Smooth muscle cell (in vitro differentiated cells): Measurements from ENCODE around the gene UNC93B1. TPM values are rescaled to one million over a fixed set of nuclear protein-coding genes. Genes with fewer than 3 reads are reported as not detected.

ENCODE experiments used
- DNase-seq: peaks from one replicate; lab custom pipeline; 2025; ENCODE audit not compliant: unreplicated experiment; lab: John Stamatoyannopoulos, UW
- H2AFZ ChIP-seq: fragments of 200-600 bp; sonication (generic); 2 replicates; pipeline ENCODE4 v1.6.0; 2016; ENCODE audit warnings: antibody characterized with exemption, low read depth, mild to moderate bottlenecking
- H3F3A ChIP-seq: fragments of 200-600 bp; sonication (generic); 2 replicates; pipeline ENCODE4 v1.6.0; 2017; ENCODE audit warnings: antibody characterized with exemption, low read depth
- H3K27ac ChIP-seq: fragments of 200-600 bp; sonication (generic); 2 replicates; pipeline ENCODE4 v1.5.1; 2016; ENCODE audit warnings: low read depth, mild to moderate bottlenecking
- H3K27me3 ChIP-seq: fragments of 200-600 bp; sonication (generic); 2 replicates; pipeline ENCODE4 v1.6.1; 2016; ENCODE audit warnings: low read depth, mild to moderate bottlenecking
- H3K36me3 ChIP-seq: fragments of 200-600 bp; sonication (generic); 2 replicates; pipeline ENCODE4 v1.5.1; 2016; ENCODE audit warnings: low read depth
- H3K4me1 ChIP-seq: fragments of 200-600 bp; sonication (generic); 2 replicates; pipeline ENCODE4 v1.5.1; 2016; ENCODE audit warnings: low read depth
- H3K4me2 ChIP-seq: fragments of 200-600 bp; sonication (generic); 2 replicates; pipeline ENCODE4 v1.6.0; 2016; ENCODE audit warnings: mild to moderate bottlenecking
- H3K4me3 ChIP-seq: fragments of 200-600 bp; sonication (generic); 2 replicates; pipeline ENCODE4 v1.5.1; 2016; ENCODE audit warnings: mild to moderate bottlenecking
- H3K79me2 ChIP-seq: fragments of 200-600 bp; sonication (generic); 2 replicates; pipeline ENCODE4 v1.6.0; 2016; ENCODE audit warnings: low read depth, mild to moderate bottlenecking
- H3K9ac ChIP-seq: fragments of 200-600 bp; sonication (generic); 2 replicates; pipeline ENCODE4 v1.6.0; 2016; ENCODE audit warnings: low read depth
- H3K9me3 ChIP-seq: fragments of 200-600 bp; sonication (generic); replicated peaks from 2 replicates; pipeline ENCODE4 v1.5.1; 2016; ENCODE audit warnings: low read depth
- H4K20me1 ChIP-seq: fragments of 200-600 bp; sonication (generic); 2 replicates; pipeline ENCODE4 v1.6.0; 2016; ENCODE audit warnings: low read depth
- WGBS: methylation state at CpG from one replicate; pipeline ENCODE4 v1.1.7; 2016; ENCODE audit warnings: low lambda C conversion rate; 5-methylcytosine and 5-hydroxymethylcytosine counted together
- polyA plus RNA-seq: library from polyadenylated mRNA; unstranded; fragments of >200 nt; fragmentation: Nextera tagmentation; extraction: Ambion mirVana; gene quantifications from 2 replicates; pipeline ENCODE4 v1.2.1, GENCODE V29; 2016
- total RNA-seq: library from RNA; depleted of rRNA; stranded (reverse); fragments of >200 nt; gene quantifications from 2 replicates; pipeline ENCODE4 v1.2.3, GENCODE V29; 2014
- TF ChIP-seq, protein P1 (sequence below): fragments of 200-600 bp; sonication (generic); IDR thresholded peaks from 2 replicates; pipeline ENCODE4 v1.5.1; 2017; ENCODE audit warnings: borderline replicate concordance, mild to moderate bottlenecking, antibody characterized with exemption; ENCODE audit not compliant: insufficient read depth, poor library complexity, severe bottlenecking

UNC93B1 gene
- total and polyA plus RNA-seq, 2 experiments from 2014 or later, result 17.5 to 33.4 TPM

DNA sequence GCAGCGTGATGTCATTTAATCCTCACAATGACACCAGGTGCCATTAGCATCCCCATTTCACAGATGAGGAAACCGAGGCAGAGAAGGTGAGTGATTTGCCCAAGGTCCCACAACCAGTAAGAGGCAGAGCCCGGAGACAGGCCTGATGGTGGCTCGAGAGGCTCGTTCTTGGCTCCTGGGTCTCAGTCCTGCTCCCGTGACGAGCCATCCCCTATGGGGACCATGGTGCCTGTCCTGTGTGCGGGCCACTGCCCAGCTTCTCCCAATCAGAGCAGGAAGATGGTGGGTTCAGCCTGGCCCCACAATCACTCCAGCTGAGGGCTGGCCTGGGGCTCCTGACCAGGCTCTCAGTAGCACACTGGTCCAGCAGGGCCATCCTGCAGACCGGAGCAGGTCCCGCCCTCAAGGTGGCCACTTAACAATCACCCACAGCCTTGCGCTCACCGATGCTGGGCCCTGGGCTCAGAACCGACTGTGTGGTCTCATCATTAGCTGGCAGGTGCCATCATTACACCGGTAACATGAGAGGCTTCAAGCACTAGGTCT is 9.8 kb upstream of the UNC93B1 start:
- Histone ChIP-seq H3F3A (no peaks in the 10 kb centered on the region), H3K4me1 (peaks cover 19% of the 10 kb centered on the region), H3K36me3 (no peaks in the 10 kb centered on the region), H3K4me3 (no peak overlapping the region), H3K27ac (peak overlapping the region; percentile 87), H3K79me2 (no peaks in the 10 kb centered on the region), H3K9me3 (no peaks in the 10 kb centered on the region), H4K20me1 (no peaks in the 10 kb centered on the region), H3K4me2 (peak overlapping the region; percentile 50), H3K9ac (no peak overlapping the region), H2AFZ (no peak overlapping the region), H3K27me3 (no peaks in the 10 kb centered on the region)
- 92% methylated on average over 14 of the region's 14 CpGs for WGBS
- TF ChIP-seq, protein P1, sequence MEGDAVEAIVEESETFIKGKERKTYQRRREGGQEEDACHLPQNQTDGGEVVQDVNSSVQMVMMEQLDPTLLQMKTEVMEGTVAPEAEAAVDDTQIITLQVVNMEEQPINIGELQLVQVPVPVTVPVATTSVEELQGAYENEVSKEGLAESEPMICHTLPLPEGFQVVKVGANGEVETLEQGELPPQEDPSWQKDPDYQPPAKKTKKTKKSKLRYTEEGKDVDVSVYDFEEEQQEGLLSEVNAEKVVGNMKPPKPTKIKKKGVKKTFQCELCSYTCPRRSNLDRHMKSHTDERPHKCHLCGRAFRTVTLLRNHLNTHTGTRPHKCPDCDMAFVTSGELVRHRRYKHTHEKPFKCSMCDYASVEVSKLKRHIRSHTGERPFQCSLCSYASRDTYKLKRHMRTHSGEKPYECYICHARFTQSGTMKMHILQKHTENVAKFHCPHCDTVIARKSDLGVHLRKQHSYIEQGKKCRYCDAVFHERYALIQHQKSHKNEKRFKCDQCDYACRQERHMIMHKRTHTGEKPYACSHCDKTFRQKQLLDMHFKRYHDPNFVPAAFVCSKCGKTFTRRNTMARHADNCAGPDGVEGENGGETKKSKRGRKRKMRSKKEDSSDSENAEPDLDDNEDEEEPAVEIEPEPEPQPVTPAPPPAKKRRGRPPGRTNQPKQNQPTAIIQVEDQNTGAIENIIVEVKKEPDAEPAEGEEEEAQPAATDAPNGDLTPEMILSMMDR, result no peak
- no peak for DNase-seq

DNA sequence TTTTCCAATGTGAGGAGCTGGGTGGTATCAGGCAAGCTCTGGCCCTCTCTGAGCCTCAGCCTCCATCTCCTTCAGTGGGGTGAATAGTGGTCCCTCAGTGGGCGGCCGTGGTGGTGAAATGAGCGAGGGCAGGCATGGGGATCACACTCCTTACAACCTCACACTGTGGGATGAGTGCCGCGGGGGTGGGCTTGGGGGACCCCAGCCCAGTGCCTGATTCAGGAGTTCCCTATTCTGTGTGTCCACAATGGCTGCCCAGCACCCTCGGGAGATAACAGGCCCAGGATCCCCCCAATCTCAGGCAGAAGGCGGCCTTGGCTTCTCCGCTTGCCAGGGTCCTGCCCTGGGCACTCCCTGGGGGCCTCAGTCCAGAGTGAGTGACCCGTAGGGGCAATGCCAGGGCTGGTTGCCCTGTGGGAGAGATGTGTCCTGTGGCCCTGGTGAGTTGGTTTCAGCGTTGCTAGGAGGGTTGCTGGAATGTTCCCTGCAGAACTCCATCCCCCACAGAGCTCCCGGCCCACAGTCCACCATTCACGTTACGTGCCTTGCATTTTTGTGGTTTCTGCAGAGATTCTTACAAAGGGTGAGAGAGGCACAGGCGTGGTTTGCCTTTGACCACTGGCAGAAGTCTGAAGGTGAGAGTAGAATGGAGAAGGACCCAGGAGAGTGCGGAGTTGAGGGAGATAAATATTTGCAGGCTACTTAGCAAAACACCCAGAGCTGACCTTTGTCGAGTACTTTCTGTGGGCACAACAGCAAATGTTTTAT is 9.1 kb upstream of the UNC93B1 start:
- Histone ChIP-seq H2AFZ (no peak overlapping the region), H3K9me3 (no peaks in the 10 kb centered on the region), H3K4me3 (no peak overlapping the region), H3K27ac (peak overlapping the region; percentile 87), H3K27me3 (no peaks in the 10 kb centered on the region), H3K4me1 (peaks cover 19% of the 10 kb centered on the region), H3K36me3 (no peaks in the 10 kb centered on the region), H4K20me1 (no peaks in the 10 kb centered on the region), H3F3A (no peaks in the 10 kb centered on the region), H3K9ac (peak overlapping the region; percentile 64), H3K4me2 (peak overlapping the region; percentile 70), H3K79me2 (no peaks in the 10 kb centered on the region)
- TF ChIP-seq, protein P1, result no peak
- DNase-seq, result no peak
- 56% methylated on average over 16 of the region's 16 CpGs for WGBS

- DNase-seq, result no peak
- Histone ChIP-seq H3K79me2 (no peaks in the 10 kb centered on the region), H3K27me3 (no peaks in the 10 kb centered on the region), H3K4me3 (no peak overlapping the region), H3K4me1 (peaks cover 19% of the 10 kb centered on the region), H3K27ac (peak overlapping the region; percentile 87), H4K20me1 (no peaks in the 10 kb centered on the region), H3K4me2 (peak overlapping the region; percentile 70), H3K9me3 (no peaks in the 10 kb centered on the region), H3K9ac (peak overlapping the region; percentile 64), H2AFZ (no peak overlapping the region), H3K36me3 (no peaks in the 10 kb centered on the region), H3F3A (no peaks in the 10 kb centered on the region)
- WGBS, result 94% methylated on average over 17 of the region's 17 CpGs
- TF ChIP-seq, protein P1, result no peak
These were observed 8.3 kb upstream of the UNC93B1 start for GRCh38 chr11:68012044-68012842.
